ENCODE measurements around the gene PCDHGA8.
A peak's percentile ranks its signal among the peaks of the same experiment; 100 is the strongest.
"Not testable (repeated sequence)": the region's sequence is repeated elsewhere in the genome, so short reads cannot be mapped to it uniquely, and the experiment has no call there.

PCDHGA8 gene

DNA sequence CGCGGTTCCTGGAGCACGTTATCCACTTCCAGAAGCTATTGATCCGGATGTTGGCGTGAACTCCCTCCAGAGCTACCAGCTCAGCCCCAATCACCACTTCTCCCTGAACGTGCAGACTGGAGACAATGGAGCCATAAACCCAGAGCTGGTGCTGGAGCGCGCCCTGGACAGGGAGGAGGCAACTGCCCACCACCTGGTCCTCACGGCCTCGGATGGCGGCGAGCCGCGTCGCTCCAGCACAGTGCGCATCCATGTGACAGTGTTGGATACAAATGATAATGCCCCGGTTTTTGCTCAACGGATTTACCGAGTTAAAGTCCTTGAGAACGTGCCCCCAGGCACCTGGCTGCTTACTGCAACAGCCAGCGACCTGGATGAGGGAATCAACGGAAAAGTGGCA is 11.0 kb downstream of the PCDHGA8 start:
- DNase-seq, result no peak

DNA sequence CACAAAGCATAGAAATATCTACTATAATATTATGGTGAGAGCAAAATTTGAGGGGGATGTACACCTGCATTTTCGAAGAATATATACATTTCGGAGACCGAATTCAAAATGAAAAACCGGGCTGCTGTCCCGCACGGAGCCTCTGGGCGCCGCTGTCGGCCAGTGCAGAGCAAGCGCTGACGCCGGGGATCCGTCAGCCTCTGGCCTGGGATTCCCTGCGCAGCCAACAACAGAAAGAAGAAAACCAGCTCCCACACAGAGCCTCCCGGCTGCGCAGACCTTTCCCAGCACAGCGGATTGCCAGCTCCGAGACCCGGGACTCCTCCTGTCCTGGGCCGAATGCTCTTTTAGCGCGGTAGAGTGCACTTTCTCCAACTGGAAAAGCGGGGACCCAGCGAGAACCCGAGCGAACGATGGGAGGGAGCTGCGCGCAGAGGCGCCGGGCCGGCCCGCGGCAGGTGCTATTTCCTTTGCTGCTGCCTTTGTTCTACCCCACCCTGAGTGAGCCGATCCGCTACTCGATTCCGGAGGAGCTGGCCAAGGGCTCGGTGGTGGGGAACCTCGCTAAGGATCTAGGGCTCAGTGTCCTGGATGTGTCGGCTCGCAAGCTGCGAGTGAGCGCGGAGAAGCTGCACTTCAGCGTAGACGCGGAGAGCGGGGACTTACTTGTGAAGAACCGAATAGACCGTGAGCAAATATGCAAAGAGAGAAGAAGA is 15.5 kb downstream of the PCDHGA8 start, which contains the start of gene PCDHGB6:
Gene PCDHGB6 (plus strand): TSS at position 232 of the 716 bp plus-strand sequence. CDS start 182 bp downstream, at position 414.
- DNase-seq, result peak; percentile 36

DNA sequence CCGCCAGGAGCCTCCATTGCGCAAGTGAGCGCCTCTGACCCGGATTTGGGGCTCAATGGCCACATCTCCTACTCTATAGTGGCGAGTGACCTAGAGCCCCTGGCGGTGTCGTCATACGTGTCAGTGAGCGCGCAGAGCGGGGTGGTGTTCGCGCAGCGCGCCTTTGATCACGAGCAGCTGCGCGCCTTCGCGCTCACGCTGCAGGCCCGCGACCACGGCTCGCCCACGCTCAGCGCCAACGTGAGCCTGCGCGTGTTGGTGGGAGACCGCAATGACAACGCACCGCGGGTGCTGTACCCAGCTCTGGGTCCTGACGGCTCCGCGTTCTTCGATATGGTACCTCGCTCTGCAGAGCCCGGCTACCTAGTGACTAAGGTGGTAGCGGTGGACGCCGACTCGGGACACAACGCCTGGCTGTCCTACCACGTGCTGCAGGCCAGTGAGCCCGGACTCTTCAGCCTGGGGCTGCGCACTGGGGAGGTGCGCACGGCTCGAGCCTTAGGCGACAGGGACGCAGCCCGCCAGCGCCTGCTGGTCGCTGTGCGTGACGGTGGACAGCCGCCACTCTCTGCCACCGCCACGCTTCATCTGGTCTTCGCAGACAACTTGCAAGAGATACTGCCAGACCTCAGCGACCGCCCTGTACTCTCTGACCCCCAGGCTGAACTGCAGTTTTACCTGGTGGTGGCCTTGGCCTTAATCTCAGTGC is 17.3 kb downstream of the PCDHGA8 start:
- DNase-seq, result no peak

DNA sequence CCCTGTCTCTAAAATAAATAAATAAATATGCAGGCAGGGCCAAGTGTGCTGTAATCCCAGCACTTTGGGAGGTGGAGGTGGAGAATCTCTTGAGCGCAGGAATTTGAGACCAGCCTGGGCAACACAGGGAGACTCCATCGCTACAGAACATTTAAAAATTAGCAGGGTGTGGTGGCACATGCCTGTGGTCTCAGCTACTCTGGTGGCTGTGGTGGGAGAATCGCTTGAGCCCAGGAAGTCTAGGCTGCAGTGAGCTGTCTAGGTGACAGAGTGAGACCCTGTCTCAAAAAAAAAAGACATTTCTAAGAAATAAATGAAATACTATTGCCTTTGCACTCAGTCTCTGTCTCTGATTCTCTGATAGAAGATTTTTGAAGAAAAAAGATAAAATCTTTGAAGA is 19.1 kb downstream of the PCDHGA8 start:
- DNase-seq, result no peak

DNA sequence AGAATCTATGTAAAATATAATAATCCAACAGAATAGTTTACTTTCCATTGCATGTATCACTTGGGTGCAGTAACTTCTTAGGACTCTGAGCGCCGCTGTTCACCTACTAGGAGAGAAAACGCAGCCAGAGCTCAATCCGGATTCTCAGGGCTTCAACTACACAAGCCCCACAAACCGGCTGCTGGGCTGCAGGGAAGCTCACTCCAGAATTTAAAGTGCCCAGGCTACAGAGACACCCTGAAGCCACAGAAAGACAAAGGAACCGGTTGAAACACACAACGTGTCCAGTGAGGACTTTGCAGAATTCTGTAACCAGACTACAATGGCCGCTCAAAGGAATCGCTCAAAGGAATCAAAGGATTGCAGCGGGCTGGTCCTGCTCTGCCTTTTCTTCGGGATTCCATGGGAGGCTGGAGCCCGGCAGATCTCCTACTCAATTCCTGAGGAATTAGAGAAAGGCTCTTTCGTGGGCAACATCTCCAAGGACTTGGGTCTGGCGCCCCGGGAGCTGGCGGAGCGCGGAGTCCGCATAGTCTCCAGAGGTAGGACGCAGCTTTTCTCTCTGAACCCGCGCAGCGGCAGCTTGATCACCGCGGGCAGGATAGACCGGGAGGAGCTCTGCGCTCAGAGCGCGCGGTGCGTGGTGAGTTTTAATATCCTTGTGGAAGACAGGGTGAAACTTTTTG is 20.6 kb downstream of the PCDHGA8 start, which contains the start of gene PCDHGA10:
Gene PCDHGA10 (plus strand): TSS at position 134 of the 686 bp plus-strand sequence. CDS start 189 bp downstream, at position 323.
- DNase-seq, result peak; percentile 55

DNA sequence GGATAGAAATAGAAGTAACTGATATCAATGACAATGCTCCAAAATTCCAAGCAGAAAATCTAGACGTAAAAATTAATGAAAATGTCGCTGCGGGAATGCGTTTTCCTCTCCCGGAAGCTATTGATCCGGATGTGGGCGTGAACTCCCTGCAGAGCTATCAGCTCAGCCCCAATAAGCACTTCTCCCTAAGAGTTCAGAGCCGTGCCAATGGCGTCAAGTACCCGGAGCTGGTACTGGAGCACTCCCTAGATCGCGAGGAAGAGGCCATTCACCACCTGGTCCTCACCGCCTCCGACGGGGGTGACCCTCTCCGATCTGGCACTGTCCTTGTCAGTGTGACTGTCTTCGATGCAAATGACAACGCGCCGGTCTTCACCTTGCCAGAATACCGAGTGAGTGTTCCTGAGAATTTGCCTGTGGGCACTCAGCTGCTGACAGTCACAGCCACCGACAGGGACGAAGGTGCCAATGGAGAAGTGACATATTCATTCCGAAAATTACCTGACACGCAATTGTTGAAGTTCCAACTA is 21.2 kb downstream of the PCDHGA8 start:
- DNase-seq, result no peak

DNA sequence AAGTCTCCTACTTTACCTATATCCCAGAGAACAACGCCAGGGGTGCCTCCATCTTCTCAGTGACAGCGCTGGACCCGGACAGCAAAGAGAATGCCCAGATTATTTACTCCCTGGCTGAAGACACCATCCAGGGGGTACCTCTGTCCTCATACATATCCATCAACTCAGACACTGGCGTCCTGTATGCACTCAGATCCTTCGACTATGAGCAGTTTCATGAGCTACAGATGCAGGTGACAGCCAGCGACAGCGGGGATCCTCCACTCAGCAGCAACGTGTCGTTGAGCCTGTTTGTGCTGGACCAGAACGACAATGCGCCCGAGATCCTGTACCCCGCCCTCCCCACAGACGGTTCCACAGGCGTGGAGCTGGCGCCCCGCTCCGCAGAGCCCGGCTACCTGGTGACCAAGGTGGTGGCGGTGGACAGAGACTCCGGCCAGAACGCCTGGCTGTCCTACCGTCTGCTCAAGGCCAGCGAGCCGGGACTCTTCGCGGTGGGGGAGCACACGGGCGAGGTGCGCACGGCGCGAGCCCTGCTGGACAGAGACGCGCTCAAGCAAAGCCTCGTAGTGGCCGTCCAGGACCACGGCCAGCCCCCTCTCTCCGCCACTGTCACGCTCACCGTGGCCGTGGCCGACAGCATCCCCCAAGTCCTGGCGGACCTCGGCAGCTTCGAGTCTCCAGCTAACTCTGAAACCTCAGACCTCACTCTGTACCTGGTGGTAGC is 22.3 kb downstream of the PCDHGA8 start:
- DNase-seq, result not testable (repeated sequence)

DNA sequence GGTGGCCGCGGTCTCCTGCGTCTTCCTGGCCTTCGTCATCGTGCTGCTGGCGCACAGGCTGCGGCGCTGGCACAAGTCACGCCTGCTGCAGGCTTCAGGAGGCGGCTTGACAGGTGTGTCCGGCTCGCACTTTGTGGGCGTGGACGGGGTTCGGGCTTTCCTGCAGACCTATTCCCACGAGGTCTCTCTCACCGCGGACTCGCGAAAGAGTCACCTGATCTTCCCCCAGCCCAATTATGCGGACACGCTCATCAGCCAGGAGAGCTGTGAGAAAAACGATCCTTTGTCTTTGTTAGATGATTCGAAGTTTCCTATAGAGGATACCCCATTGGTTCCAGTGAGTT is 22.8 kb downstream of the PCDHGA8 start:
- DNase-seq, result not testable (repeated sequence)

DNA sequence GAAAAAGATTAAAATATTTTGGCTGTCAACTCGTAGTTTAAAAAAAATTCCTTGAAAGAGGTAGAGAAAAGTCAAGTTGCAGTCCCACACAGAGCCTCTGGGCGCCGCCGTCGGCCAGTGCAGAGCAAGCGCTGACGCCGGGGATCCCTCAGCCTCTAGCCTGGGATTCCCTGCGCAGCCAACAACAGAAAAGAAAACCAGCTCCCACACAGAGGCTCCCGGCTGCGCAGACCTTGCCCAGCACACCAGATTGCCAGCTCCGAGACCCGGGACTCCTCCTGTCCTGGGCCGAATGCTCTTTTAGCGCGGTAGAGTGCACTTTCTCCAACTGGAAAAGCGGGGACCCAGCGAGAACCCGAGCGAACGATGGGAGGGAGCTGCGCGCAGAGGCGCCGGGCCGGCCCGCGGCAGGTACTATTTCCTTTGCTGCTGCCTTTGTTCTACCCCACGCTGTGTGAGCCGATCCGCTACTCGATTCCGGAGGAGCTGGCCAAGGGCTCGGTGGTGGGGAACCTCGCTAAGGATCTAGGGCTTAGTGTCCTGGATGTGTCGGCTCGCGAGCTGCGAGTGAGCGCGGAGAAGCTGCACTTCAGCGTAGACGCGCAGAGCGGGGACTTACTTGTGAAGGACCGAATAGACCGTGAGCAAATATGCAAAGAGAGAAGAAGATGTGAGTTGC is 25.2 kb downstream of the PCDHGA8 start, which contains the start of gene PCDHGB7:
Gene PCDHGB7 (plus strand): TSS at position 184 of the 679 bp plus-strand sequence. CDS start 183 bp downstream, at position 367.
- DNase-seq, result not testable (repeated sequence)

DNA sequence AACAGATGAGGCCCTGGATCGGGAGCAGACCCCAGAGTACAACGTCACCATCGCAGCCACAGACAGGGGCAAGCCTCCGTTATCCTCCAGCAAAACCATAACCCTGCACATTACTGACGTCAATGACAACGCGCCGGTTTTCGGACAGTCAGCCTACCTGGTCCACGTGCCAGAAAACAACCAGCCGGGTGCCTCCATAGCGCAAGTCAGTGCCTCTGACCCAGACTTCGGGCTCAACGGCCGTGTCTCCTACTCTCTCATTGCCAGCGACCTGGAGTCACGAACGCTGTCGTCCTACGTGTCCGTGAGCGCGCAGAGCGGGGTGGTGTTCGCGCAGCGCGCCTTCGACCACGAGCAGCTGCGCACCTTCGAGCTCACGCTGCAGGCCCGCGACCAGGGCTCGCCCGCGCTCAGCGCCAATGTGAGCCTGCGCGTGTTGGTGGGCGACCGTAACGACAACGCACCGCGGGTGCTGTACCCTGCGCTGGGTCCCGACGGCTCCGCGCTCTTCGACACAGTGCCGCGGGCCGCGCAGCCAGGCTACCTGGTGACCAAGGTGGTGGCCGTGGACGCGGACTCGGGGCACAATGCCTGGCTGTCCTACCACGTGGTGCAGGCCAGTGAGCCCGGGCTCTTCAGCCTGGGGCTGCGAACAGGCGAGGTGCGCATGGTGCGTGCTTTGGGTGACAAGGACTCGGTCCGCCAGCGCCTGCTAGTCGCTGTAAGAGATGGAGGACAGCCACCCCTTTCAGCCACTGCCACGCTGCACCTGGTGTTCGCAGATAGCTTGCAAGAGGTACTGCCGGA is 26.8 kb downstream of the PCDHGA8 start:
- DNase-seq, result no peak

DNA sequence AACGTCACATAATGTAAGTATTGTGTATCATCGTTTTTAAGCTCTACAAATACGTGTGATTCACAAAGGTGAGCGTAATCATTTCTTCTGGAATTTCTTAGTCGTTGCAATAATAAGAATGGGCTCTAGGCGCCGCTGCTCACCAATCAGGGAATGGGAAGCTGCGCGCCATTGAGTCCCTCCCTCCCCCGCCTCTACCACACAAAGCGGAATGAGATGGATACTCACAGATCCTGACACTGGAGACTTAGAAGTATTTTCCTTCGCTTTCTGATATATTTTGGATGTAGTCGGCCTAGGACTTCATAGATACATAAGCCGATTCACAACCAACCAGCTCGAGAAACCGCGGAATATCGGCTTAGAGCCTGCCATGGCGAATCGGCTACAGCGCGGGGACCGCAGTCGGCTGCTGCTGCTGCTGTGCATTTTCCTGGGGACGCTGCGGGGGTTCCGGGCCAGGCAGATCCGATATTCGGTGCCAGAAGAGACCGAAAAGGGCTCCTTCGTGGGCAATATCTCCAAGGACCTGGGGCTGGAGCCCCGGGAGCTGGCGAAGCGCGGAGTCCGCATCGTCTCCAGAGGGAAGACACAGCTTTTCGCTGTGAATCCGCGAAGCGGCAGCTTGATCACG is 28.5 kb downstream of the PCDHGA8 start, which contains the start of gene PCDHGA11:
Gene PCDHGA11 (plus strand): TSS at position 197 of the 634 bp plus-strand sequence. CDS start 177 bp downstream, at position 374.
- DNase-seq, result no peak

DNA sequence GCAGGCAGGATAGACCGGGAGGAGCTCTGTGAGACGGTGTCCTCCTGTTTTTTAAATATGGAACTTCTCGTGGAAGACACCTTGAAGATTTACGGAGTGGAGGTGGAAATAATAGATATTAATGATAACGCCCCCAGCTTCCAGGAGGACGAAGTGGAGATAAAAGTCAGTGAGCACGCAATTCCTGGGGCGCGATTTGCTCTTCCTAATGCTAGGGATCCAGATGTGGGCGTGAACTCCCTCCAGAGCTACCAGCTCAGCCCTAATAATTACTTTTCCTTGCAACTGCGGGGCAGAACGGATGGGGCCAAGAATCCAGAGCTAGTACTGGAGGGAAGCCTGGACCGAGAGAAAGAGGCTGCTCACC is 29.0 kb downstream of the PCDHGA8 start:
- DNase-seq, result no peak

DNA sequence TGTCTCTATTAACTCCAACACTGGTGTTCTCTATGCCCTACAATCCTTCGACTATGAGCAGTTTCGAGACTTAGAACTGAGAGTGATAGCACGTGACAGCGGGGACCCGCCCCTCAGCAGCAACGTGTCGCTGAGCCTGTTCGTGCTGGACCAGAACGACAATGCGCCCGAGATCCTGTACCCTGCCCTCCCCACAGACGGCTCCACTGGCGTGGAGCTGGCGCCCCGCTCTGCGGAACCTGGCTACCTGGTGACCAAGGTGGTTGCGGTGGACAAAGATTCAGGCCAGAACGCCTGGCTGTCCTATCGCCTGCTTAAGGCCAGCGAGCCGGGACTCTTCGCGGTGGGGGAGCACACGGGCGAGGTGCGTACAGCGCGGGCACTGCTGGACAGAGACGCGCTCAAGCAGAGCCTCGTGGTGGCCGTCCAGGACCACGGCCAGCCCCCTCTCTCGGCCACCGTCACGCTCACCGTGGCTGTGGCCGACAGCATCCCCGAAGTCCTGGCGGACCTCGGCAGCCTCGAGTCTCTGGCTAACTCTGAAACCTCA is 30.4 kb downstream of the PCDHGA8 start:
- DNase-seq, result no peak

DNA sequence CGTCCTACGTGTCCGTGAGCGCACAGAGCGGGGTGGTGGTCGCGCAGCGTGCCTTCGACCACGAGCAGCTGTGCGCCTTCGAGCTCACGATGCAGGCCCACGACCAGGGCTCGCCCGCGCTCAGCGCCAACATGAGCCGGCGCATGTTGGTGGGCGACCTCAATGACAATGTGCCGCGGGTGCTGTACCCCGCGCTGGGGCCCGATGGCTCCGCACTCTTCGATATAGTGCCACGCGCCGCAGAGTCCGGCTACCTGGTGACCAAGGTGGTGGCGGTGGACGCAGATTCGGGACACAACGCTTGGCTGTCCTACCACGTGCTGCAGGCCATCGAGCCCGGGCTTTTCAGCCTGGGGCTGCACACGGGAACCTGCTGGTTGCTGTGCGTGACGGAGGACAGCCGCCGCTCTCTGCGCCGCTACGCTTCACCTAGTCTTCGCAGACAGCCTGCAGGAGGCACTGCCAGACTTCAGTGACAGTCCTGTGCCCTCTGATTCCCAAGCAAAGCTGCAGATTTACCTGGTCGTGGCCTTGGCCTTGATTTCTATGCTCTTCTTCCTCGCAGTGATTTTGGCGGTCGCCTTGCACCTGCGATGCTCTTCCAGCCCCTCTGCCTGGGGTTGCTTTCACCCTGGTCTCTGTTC is 35.5 kb downstream of the PCDHGA8 start:
- no peak for DNase-seq

DNA sequence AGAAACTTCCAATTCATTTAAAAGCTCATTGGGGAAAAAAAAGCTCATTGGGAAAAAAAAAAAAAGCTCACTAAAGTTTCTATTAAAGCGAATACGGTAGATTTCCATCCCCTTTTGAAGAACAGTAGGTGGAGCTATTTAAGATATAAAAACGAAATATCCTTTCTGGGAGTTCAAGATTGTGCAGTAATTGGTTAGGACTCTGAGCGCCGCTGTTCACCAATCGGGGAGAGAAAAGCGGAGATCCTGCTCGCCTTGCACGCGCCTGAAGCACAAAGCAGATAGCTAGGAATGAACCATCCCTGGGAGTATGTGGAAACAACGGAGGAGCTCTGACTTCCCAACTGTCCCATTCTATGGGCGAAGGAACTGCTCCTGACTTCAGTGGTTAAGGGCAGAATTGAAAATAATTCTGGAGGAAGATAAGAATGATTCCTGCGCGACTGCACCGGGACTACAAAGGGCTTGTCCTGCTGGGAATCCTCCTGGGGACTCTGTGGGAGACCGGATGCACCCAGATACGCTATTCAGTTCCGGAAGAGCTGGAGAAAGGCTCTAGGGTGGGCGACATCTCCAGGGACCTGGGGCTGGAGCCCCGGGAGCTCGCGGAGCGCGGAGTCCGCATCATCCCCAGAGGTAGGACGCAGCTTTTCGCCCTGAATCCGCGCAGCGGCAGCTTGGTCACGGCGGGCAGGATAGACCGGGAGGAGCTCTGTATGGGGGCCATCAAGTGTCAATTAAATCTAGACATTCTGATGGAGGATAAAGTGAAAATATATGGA is 38.1 kb downstream of the PCDHGA8 start, which contains the start of gene PCDHGA12:
Gene PCDHGA12 (plus strand): TSS at position 176 of the 782 bp plus-strand sequence. CDS start 253 bp downstream, at position 429.
- no peak for DNase-seq

DNA sequence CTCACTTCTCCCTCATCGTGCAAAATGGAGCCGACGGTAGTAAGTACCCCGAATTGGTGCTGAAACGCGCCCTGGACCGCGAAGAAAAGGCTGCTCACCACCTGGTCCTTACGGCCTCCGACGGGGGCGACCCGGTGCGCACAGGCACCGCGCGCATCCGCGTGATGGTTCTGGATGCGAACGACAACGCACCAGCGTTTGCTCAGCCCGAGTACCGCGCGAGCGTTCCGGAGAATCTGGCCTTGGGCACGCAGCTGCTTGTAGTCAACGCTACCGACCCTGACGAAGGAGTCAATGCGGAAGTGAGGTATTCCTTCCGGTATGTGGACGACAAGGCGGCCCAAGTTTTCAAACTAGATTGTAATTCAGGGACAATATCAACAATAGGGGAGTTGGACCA is 38.9 kb downstream of the PCDHGA8 start:
- DNase-seq, result no peak

DNA sequence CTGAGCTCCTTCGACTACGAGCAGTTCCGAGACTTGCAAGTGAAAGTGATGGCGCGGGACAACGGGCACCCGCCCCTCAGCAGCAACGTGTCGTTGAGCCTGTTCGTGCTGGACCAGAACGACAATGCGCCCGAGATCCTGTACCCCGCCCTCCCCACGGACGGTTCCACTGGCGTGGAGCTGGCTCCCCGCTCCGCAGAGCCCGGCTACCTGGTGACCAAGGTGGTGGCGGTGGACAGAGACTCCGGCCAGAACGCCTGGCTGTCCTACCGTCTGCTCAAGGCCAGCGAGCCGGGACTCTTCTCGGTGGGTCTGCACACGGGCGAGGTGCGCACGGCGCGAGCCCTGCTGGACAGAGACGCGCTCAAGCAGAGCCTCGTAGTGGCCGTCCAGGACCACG is 39.9 kb downstream of the PCDHGA8 start:
- DNase-seq, result not testable (repeated sequence)

DNA sequence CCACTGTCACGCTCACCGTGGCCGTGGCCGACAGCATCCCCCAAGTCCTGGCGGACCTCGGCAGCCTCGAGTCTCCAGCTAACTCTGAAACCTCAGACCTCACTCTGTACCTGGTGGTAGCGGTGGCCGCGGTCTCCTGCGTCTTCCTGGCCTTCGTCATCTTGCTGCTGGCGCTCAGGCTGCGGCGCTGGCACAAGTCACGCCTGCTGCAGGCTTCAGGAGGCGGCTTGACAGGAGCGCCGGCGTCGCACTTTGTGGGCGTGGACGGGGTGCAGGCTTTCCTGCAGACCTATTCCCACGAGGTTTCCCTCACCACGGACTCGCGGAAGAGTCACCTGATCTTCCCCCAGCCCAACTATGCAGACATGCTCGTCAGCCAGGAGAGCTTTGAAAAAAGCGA is 40.3 kb downstream of the PCDHGA8 start:
- not testable (repeated sequence) for DNase-seq

DNA sequence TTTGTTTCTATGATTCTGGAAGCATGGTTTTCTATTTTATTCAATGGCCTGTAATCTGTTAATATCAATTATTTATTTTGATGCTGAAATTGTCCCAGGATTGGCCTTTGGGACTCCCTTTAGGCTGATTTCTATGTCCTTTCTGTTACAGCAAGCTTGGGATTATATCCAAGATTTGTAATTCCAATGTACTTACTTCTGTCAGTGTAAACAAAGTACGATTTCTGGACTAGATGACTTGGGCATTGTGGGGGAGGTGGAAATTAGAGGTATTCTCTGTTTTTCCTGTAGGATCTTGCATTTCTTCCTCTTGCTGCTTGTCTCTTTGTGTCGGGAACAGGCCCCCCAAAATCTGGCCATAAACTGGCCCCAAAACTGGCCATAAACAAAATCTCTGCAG is 41.6 kb downstream of the PCDHGA8 start:
- no peak for DNase-seq
